HCT116 (cell line): ENCODE results near the gene DPP10. TPM values are rescaled to one million over a fixed set of nuclear protein-coding genes. Genes with fewer than 3 reads are reported as not detected.

Source experiments
- ATAC-seq: fragments of 200-7000 bp; cut with Tn5 transposase; 2 replicates; pipeline ENCODE4 v1.9.1; 2020; ENCODE audit warnings: mild to moderate bottlenecking, moderate library complexity
- BruUV-seq: library from RNA; stranded (reverse); fragments of 400-500 nt; replicated peaks from 2 replicates; lab custom pipeline; 2021; lab: Mats Ljungman, UMichigan
- CTCF ChIA-PET: fragments of 300-600 bp; sonication (Branson Sonifier 250); formaldehyde crosslinking; loops from one replicate; lab custom pipeline; 2021; ENCODE audit warnings: antibody characterized with exemption; lab: Charles Lee
- POLR2A ChIA-PET: fragments of 300-600, 350-600 bp; sonication (Branson Sonifier 250); formaldehyde crosslinking; loops from one replicate; lab custom pipeline; 2021; ENCODE audit warnings: antibody characterized with exemption; lab: Charles Lee
- RAD21 ChIA-PET, 2 experiments: fragments of 300-600 bp; sonication (Branson Sonifier 250); formaldehyde crosslinking; loops; one replicate each; lab custom pipeline; 2023; ENCODE audit warnings: low total read pairs in 2 of 2; ENCODE audit not compliant: uncharacterized antibody in 2 of 2, unreplicated experiment in 2 of 2, low non-redundant PET in 1 of 2; lab: Charles Lee
- DNase-seq: peaks from one replicate; pipeline ENCODE4 v3.0.0-alpha.2; 2010; ENCODE audit warnings: low read depth, low spot score
- H2AFZ ChIP-seq: fragments of 200-600 bp; shearing (Covaris generic), sonication (generic); 2 replicates; pipeline ENCODE4 v1.6.1; 2017; ENCODE audit warnings: low read depth, mixed run types, mixed read lengths, antibody characterized with exemption, low read length; ENCODE audit not compliant: poor library complexity, severe bottlenecking
- H3K27ac ChIP-seq: 2 replicates; pipeline ENCODE4 v1.5.1; 2012; ENCODE audit warnings: low read depth, low read length
- H3K27me3 ChIP-seq: fragments of 200-600 bp; sonication (generic); 2 replicates; pipeline ENCODE4 v1.6.1; 2016; ENCODE audit warnings: mixed run types, low read length, mixed read lengths; ENCODE audit not compliant: insufficient read depth
- H3K36me3 ChIP-seq, 2 experiments: fragments of 200-500 bp in 1 of 2; fragments of 200-600 bp in 1 of 2; sonication (Bioruptor generic) in 1 of 2; sonication (generic) in 1 of 2; 2 replicates each; pipeline versions ENCODE4 v1.5.1 to v1.6.1; 2014 to 2016; ENCODE audit warnings: low read length in 2 of 2, inconsistent platforms in 1 of 2, mixed read lengths in 1 of 2, mixed run types in 1 of 2; ENCODE audit not compliant: insufficient read depth in 2 of 2, control insufficient read depth in 1 of 2
- H3K4me1 ChIP-seq, 2 experiments: fragments of 200-600 bp in 1 of 2; sonication (generic) in 1 of 2; 2 replicates each; pipeline versions ENCODE4 v1.5.1 to v1.6.1; 2012 to 2017; ENCODE audit warnings: low read length in 2 of 2, inconsistent platforms in 1 of 2, mild to moderate bottlenecking in 1 of 2, mixed read lengths in 1 of 2, mixed run types in 1 of 2, moderate library complexity in 1 of 2; ENCODE audit not compliant: insufficient read depth in 2 of 2, control insufficient read depth in 1 of 2
- H3K4me2 ChIP-seq: fragments of 200-600 bp; sonication (generic); 2 replicates; pipeline ENCODE4 v1.6.1; 2017; ENCODE audit warnings: mixed run types, low read length, mixed read lengths
- H3K4me3 ChIP-seq, 2 experiments: fragments of 200-600 bp in 1 of 2; sonication (generic) in 1 of 2; replicated peaks in 1 of 2; 2 replicates each; pipeline ENCODE4 v1.5.1; 2011 to 2016; ENCODE audit warnings: low read length in 2 of 2, control low read depth in 1 of 2, low read depth in 1 of 2, mild to moderate bottlenecking in 1 of 2, mixed read lengths in 1 of 2, mixed run types in 1 of 2
- H3K79me2 ChIP-seq: fragments of 200-600 bp; sonication (generic); 2 replicates; pipeline ENCODE4 v1.6.1; 2017; ENCODE audit warnings: mild to moderate bottlenecking, mixed run types, low read length, moderate library complexity, mixed read lengths; ENCODE audit not compliant: insufficient read depth
- H3K9ac ChIP-seq: fragments of 200-600 bp; sonication (generic); 2 replicates; pipeline ENCODE4 v1.6.1; 2016; ENCODE audit warnings: low read length, mixed read lengths
- H3K9me2 ChIP-seq: fragments of 200-600 bp; sonication (generic), shearing (Covaris generic); 2 replicates; pipeline ENCODE4 v1.6.1; 2017; ENCODE audit warnings: mixed run types, mild to moderate bottlenecking, moderate library complexity; ENCODE audit not compliant: insufficient read depth
- H3K9me3 ChIP-seq, 2 experiments: fragments of 200-500 bp in 1 of 2; fragments of 200-600 bp in 1 of 2; sonication (Bioruptor generic) in 1 of 2; sonication (generic) in 1 of 2; 2 replicates each; pipeline ENCODE4 v1.6.1; 2014 to 2017; ENCODE audit warnings: low read length in 2 of 2, mixed read lengths in 2 of 2, inconsistent platforms in 1 of 2, low read depth in 1 of 2, mild to moderate bottlenecking in 1 of 2, mixed run types in 1 of 2, moderate library complexity in 1 of 2; ENCODE audit not compliant: control insufficient read depth in 1 of 2, insufficient read depth in 1 of 2
- H4K20me1 ChIP-seq: fragments of 200-600 bp; sonication (generic), shearing (Covaris generic); 2 replicates; pipeline ENCODE4 v1.6.1; 2017; ENCODE audit warnings: mixed run types, mild to moderate bottlenecking, moderate library complexity; ENCODE audit not compliant: insufficient read depth
- EGR1 ChIP-seq: IDR thresholded peaks from 2 replicates; pipeline ENCODE4 v1.6.1; 2012; ENCODE audit warnings: low read depth
- ELF1 ChIP-seq: IDR thresholded peaks from 2 replicates; pipeline ENCODE4 v1.6.1; 2012; ENCODE audit warnings: low read depth, borderline replicate concordance
- EZH2 ChIP-seq: fragments of 200-600 bp; sonication (generic); IDR thresholded peaks from 2 replicates; pipeline ENCODE4 v1.6.1; 2017; ENCODE audit warnings: antibody characterized with exemption, mixed run types
- FOSL1 ChIP-seq: IDR thresholded peaks from 2 replicates; pipeline ENCODE4 v1.6.1; 2012; ENCODE audit warnings: low read depth
- POLR2AphosphoS5 ChIP-seq: IDR thresholded peaks from 2 replicates; pipeline ENCODE4 v1.6.1; 2011; ENCODE audit warnings: mild to moderate bottlenecking, low read depth, low read length, moderate library complexity
- SP1 ChIP-seq: IDR thresholded peaks from 2 replicates; pipeline ENCODE4 v1.6.1; 2012; ENCODE audit warnings: low read depth
- SRF ChIP-seq: IDR thresholded peaks from 2 replicates; pipeline ENCODE4 v1.6.1; 2012; ENCODE audit warnings: low read depth
- YY1 ChIP-seq: IDR thresholded peaks from 2 replicates; pipeline ENCODE4 v1.6.1; 2011; ENCODE audit warnings: low read length, low read depth, moderate library complexity, mild to moderate bottlenecking; ENCODE audit not compliant: insufficient replicate concordance; ENCODE audit errors: extremely low read depth
- ZNF274 ChIP-seq: fragments of 200-500 bp; sonication (Bioruptor generic); IDR thresholded peaks from 2 replicates; pipeline ENCODE4 v1.6.1; 2014; ENCODE audit warnings: mild to moderate bottlenecking, low read depth, low read length, inconsistent platforms
- intact Hi-C: fragments of 100-400 bp; cut with micrococcal nuclease; formaldehyde crosslinking; loops from 2 replicates; pipeline ENCODE4 v1.10.0; 2022
- total RNA-seq: library from RNA; stranded (reverse); gene quantifications from one replicate; pipeline ENCODE4 v1.2.1, GENCODE V29; 2021; ENCODE audit not compliant: unreplicated experiment
- TF ChIP-seq, protein P1 (sequence below), 3 experiments: fragments of 200-600 bp in 1 of 3; sonication (generic) in 1 of 3; IDR thresholded peaks in 2 of 3; conservative IDR thresholded peaks in 1 of 3; 2 replicates each; pipeline ENCODE4 v1.5.1; 2012 to 2017; ENCODE audit warnings: low read depth in 2 of 3, low read length in 2 of 3, antibody characterized with exemption in 1 of 3, borderline replicate concordance in 1 of 3, control low read depth in 1 of 3, mild to moderate bottlenecking in 1 of 3, mixed read lengths in 1 of 3, mixed run types in 1 of 3, moderate library complexity in 1 of 3; ENCODE audit not compliant: insufficient read depth in 1 of 3
- TF ChIP-seq, protein P2 (sequence below): IDR thresholded peaks from 2 replicates; pipeline ENCODE4 v1.6.1; 2012
- TF ChIP-seq, protein P3 (sequence below): IDR thresholded peaks from 2 replicates; pipeline ENCODE4 v1.6.1; 2012
- TF ChIP-seq, protein P4 (sequence below): IDR thresholded peaks from 2 replicates; pipeline ENCODE4 v1.6.1; 2012; ENCODE audit warnings: low read depth

The DPP10 gene
- total RNA-seq, 1 experiment from 2014 or later, result not detected

DNA sequence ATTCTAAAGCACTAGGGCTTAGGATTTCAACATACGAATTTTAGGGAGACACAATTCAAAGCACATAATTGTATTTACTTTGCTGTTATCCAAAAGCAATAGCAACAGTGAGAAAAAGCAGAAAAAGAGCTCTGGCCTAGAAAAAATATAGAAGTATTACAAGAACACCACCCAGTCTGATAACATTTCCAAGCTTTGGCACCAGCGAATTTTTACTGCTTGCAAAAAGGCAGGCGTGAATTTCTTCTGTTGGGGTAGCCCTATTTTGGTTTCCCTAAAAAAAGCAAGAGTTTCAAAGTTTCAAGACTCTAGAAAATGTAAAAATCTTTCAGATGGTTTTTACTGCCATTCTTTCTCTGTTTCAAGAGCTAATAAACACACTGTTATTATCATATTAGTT, 292.7 kb downstream of the DPP10 start (continued):
- TF ChIP-seq, protein P1, sequence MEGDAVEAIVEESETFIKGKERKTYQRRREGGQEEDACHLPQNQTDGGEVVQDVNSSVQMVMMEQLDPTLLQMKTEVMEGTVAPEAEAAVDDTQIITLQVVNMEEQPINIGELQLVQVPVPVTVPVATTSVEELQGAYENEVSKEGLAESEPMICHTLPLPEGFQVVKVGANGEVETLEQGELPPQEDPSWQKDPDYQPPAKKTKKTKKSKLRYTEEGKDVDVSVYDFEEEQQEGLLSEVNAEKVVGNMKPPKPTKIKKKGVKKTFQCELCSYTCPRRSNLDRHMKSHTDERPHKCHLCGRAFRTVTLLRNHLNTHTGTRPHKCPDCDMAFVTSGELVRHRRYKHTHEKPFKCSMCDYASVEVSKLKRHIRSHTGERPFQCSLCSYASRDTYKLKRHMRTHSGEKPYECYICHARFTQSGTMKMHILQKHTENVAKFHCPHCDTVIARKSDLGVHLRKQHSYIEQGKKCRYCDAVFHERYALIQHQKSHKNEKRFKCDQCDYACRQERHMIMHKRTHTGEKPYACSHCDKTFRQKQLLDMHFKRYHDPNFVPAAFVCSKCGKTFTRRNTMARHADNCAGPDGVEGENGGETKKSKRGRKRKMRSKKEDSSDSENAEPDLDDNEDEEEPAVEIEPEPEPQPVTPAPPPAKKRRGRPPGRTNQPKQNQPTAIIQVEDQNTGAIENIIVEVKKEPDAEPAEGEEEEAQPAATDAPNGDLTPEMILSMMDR (IDR thresholded peaks at IDR 0.05 in 2 of 3, conservative IDR thresholded peaks at IDR 0.05 in 1 of 3; ENCODE audit: borderline replicate concordance in 1 of 3, insufficient read depth in 1 of 3, low read depth in 2 of 3, low read length in 2 of 3), result no peak
- TF ChIP-seq, protein P2, sequence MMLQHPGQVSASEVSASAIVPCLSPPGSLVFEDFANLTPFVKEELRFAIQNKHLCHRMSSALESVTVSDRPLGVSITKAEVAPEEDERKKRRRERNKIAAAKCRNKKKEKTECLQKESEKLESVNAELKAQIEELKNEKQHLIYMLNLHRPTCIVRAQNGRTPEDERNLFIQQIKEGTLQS, result no peak

- POLR2A ChIA-PET, result no interaction called here
- DNase-seq, result no peak
- peaks cover 11 to 29% of the 10 kb centered on the region in 2 experiments; a peak in 2 of 4 replicates for H3K9me3 ChIP-seq
- CTCF ChIA-PET, result no interaction called here
- H2AFZ ChIP-seq, result no peak overlapping the region
- H3K27me3 ChIP-seq, result no peaks in the 10 kb centered on the region
- no peaks in the 10 kb centered on the region for H3K4me1 ChIP-seq
- RAD21 ChIA-PET, result no interaction called here
- intact Hi-C loops, result no loop called here
- no peaks in the 10 kb centered on the region for H3K36me3 ChIP-seq
- no peak overlapping the region for H3K27ac ChIP-seq
- H3K4me3 ChIP-seq, result no peak overlapping the region
- no peak overlapping the region for H3K9ac ChIP-seq
- H3K4me2 ChIP-seq, result no peak overlapping the region
- no peaks in the 10 kb centered on the region for H3K79me2 ChIP-seq
- H4K20me1 ChIP-seq, result no peaks in the 10 kb centered on the region
- no peaks in the 10 kb centered on the region for H3K9me2 ChIP-seq
- ATAC-seq, result no peak
- no TSS peak for BruUV-seq
- TF ChIP-seq EGR1, result no peak
- TF ChIP-seq, protein P1 (IDR thresholded peaks at IDR 0.05 in 2 of 3, conservative IDR thresholded peaks at IDR 0.05 in 1 of 3; ENCODE audit: borderline replicate concordance in 1 of 3, insufficient read depth in 1 of 3, low read depth in 2 of 3, low read length in 2 of 3), result no peak
- TF ChIP-seq, protein P2, result no peak
- no peak for TF ChIP-seq FOSL1
- TF ChIP-seq POLR2AphosphoS5, result no peak
- no peak for TF ChIP-seq ZNF274
- no peak for TF ChIP-seq ELF1
- TF ChIP-seq, protein P3, sequence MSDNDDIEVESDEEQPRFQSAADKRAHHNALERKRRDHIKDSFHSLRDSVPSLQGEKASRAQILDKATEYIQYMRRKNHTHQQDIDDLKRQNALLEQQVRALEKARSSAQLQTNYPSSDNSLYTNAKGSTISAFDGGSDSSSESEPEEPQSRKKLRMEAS, result no peak
- TF ChIP-seq SRF, result no peak
- no peak for TF ChIP-seq YY1
- TF ChIP-seq, protein P4, sequence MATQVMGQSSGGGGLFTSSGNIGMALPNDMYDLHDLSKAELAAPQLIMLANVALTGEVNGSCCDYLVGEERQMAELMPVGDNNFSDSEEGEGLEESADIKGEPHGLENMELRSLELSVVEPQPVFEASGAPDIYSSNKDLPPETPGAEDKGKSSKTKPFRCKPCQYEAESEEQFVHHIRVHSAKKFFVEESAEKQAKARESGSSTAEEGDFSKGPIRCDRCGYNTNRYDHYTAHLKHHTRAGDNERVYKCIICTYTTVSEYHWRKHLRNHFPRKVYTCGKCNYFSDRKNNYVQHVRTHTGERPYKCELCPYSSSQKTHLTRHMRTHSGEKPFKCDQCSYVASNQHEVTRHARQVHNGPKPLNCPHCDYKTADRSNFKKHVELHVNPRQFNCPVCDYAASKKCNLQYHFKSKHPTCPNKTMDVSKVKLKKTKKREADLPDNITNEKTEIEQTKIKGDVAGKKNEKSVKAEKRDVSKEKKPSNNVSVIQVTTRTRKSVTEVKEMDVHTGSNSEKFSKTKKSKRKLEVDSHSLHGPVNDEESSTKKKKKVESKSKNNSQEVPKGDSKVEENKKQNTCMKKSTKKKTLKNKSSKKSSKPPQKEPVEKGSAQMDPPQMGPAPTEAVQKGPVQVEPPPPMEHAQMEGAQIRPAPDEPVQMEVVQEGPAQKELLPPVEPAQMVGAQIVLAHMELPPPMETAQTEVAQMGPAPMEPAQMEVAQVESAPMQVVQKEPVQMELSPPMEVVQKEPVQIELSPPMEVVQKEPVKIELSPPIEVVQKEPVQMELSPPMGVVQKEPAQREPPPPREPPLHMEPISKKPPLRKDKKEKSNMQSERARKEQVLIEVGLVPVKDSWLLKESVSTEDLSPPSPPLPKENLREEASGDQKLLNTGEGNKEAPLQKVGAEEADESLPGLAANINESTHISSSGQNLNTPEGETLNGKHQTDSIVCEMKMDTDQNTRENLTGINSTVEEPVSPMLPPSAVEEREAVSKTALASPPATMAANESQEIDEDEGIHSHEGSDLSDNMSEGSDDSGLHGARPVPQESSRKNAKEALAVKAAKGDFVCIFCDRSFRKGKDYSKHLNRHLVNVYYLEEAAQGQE, result no peak
- no peak for TF ChIP-seq SP1
- TF ChIP-seq EZH2, result no peak
Measured at GRCh38 chr2:114742245-114742644, 299.8 kb downstream of the DPP10 start.
